ENCODE results near the gene PCAT6. TPM values are rescaled to one million over a fixed set of nuclear protein-coding genes. Genes with fewer than 3 reads are reported as not detected.

The PCAT6 gene
- total RNA-seq, 1 donor from 2014 or later: 6.8 TPM

DNA sequence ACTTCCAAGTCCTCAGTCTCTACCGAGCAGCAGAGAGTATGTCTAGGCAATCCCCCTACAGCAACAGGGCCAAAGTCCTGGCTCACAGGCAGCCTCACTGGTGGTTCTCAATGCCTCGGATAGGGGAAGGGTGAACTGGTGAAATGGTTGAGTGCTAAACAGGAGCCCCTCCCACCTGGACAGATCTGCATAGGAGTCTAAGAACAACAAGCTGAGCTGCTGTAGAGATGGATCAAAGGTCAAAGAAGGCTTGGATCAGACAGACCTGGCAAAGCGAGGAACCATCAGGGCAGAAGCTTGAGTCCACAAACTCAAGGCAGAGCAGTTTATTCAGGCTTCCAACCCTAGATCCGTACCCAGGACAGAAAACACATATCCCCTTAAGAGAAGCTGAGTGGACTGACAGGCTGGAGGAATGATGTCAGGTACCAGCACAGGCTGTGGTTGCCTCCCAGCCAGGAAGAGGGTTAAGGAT lies 46.4 kb downstream of the PCAT6 start:
- DNase-seq (ENCODE audit: low spot score): no peak
- Mint-ChIP-seq H3K27me3 (ENCODE audit: low read depth) (no peaks in the 10 kb centered on the region), H3K4me3 (ENCODE audit: unreplicated experiment) (no peak overlapping the region), H3K27ac (ENCODE audit: unreplicated experiment) (no peak overlapping the region), H3K36me3 (ENCODE audit: low read depth) (no peaks in the 10 kb centered on the region), H3K4me1 (ENCODE audit: low read depth) (peaks cover 11% of the 10 kb centered on the region), H3K9me3 (ENCODE audit: low read depth) (no peaks in the 10 kb centered on the region)
- TF ChIP-seq, protein P1, sequence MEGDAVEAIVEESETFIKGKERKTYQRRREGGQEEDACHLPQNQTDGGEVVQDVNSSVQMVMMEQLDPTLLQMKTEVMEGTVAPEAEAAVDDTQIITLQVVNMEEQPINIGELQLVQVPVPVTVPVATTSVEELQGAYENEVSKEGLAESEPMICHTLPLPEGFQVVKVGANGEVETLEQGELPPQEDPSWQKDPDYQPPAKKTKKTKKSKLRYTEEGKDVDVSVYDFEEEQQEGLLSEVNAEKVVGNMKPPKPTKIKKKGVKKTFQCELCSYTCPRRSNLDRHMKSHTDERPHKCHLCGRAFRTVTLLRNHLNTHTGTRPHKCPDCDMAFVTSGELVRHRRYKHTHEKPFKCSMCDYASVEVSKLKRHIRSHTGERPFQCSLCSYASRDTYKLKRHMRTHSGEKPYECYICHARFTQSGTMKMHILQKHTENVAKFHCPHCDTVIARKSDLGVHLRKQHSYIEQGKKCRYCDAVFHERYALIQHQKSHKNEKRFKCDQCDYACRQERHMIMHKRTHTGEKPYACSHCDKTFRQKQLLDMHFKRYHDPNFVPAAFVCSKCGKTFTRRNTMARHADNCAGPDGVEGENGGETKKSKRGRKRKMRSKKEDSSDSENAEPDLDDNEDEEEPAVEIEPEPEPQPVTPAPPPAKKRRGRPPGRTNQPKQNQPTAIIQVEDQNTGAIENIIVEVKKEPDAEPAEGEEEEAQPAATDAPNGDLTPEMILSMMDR (IDR thresholded peaks at IDR 0.05): no peak

DNA sequence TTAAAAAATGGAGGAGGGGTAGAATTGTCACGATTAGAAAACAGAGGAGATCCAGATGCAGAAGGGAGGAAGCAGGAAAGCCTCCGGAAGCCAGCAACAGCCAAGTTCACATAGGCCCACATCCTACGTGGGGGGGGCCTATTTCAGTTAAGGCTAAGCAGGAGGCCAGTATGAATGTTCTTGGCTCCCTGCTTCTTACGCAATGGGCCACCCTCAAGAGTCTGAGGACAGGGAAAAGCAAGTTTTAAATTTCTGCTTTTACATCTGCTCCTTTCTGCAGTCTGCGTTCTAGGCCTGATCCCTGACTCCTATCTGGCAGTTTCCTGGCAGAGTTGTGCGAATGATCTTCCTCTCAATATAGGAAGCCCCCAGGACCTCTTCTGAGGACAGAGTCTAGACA lies 47.6 kb downstream of the PCAT6 start:
- Mint-ChIP-seq H3K4me3 (ENCODE audit: unreplicated experiment) (no peak overlapping the region), H3K9me3 (ENCODE audit: low read depth) (no peaks in the 10 kb centered on the region), H3K27ac (ENCODE audit: unreplicated experiment) (no peak overlapping the region), H3K4me1 (ENCODE audit: low read depth) (peaks cover 13% of the 10 kb centered on the region), H3K27me3 (ENCODE audit: low read depth) (no peaks in the 10 kb centered on the region), H3K36me3 (ENCODE audit: low read depth) (no peaks in the 10 kb centered on the region)
- TF ChIP-seq, protein P1 (IDR thresholded peaks at IDR 0.05): no peak
- DNase-seq (ENCODE audit: low spot score): no peak

DNA sequence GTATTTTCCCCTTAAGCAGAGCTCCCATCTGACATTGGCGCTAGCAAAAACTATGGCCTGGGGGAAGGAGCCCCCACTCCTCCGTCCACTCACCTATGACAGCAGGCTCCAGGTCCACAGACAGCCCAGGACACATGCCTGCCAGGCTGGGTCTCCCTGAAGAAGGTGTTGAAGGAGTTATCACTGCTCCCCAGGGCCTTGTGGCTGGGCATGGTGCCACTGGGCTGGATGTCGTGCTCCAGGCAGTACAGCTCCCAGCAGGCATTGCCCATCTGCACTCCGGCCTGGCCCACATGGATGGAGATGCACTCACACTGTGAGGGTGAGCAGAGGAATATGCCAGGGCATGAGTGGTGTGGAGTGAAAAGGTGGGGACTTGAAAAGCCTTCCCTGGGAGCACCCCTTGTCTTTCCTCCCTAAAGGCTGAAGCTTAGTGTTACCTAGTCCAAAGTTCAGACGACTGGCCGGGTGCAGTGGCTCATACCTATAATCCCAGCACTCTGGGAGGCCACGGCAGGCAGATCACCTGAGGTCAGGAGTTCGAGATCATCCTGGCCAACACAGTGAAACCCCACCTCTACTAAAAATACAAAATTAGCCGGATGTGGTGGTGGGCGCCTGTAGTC lies 48.1 kb downstream of the PCAT6 start:
- Mint-ChIP-seq H3K27ac (ENCODE audit: unreplicated experiment) (no peak overlapping the region), H3K4me1 (ENCODE audit: low read depth) (peaks cover 13% of the 10 kb centered on the region), H3K27me3 (ENCODE audit: low read depth) (no peaks in the 10 kb centered on the region), H3K36me3 (ENCODE audit: low read depth) (no peaks in the 10 kb centered on the region), H3K9me3 (ENCODE audit: low read depth) (no peaks in the 10 kb centered on the region), H3K4me3 (ENCODE audit: unreplicated experiment) (no peak overlapping the region)
- TF ChIP-seq, protein P1 (IDR thresholded peaks at IDR 0.05): no peak
- no peak for DNase-seq (ENCODE audit: low spot score)

DNA sequence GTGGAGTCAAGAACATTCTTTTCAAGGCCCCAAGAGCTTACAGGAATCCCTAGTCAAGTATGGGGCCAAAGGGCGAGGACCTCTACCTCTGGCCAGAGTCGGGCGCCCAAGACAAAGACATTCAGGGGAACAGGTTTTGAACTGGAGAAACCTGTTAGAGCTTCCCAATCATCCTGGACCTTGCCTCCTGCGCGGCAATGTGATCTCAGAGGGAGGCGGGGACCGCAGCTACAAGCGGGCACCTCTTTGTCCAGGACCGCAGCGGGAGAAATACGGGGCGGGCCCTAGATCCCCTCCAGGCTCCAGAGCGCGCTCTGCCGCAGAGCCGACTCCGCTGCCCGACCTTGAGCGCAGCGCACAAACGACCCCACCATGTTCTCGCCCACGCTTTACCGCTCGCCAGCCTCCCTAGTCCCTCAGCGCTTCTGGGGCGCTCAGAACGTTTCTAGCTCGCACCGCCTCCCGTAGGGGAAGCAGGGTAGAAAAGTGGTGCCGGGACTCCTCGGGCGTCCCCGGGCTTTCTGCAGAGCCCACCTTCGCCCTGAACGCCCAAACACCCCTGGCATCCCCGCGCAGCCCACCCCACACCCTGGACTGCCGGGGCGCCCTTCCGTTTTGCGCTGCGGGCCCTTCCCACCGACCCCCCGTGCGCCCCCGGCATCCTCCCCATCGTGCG lies 50.1 kb downstream of the PCAT6 start:
- H3K27ac Mint-ChIP-seq (ENCODE audit: unreplicated experiment): peak overlapping the region; percentile 83
- H3K4me1 Mint-ChIP-seq (ENCODE audit: low read depth): peaks cover 13% of the 10 kb centered on the region
- peak overlapping the region; percentile 92 for H3K4me3 Mint-ChIP-seq (ENCODE audit: unreplicated experiment)
- TF ChIP-seq, protein P1 (IDR thresholded peaks at IDR 0.05): peak; percentile 34
- H3K9me3 Mint-ChIP-seq (ENCODE audit: low read depth): no peaks in the 10 kb centered on the region
- peaks cover 8% of the 10 kb centered on the region for H3K27me3 Mint-ChIP-seq (ENCODE audit: low read depth)
- H3K36me3 Mint-ChIP-seq (ENCODE audit: low read depth): no peaks in the 10 kb centered on the region
- DNase-seq (ENCODE audit: low spot score): no peak

Other genes with a start within 250 kb of the PCAT6 start
- 0.07 TPM in 1 of 3 replicates, not detected in the others for gene SYT2, start 100.5 kb upstream of the PCAT6 start, total RNA-seq
- gene KDM5B, start 2.5 kb upstream of the PCAT6 start, total RNA-seq: 123 to 131 TPM (median 126 TPM) in 3 replicates
- 14.6 to 16.4 TPM (median 15.3 TPM) in 3 replicates for gene RABIF, start 78.2 kb downstream of the PCAT6 start, total RNA-seq
- gene KLHL12, start 116.3 kb downstream of the PCAT6 start, total RNA-seq: 22.5 to 24.5 TPM (median 24.0 TPM) in 3 replicates
- 69.3 to 73.9 TPM (median 73.7 TPM) in 3 replicates for gene ADIPOR1, start 147.4 kb downstream of the PCAT6 start, total RNA-seq
- gene CYB5R1, start 156.3 kb downstream of the PCAT6 start, total RNA-seq: 45.6 to 48.9 TPM (median 46.0 TPM) in 3 replicates
- 51.4 to 59.1 TPM (median 55.5 TPM) in 3 replicates for gene TMEM183A, start 196.4 kb downstream of the PCAT6 start, total RNA-seq
- gene PPFIA4, start 215.5 kb downstream of the PCAT6 start, total RNA-seq: 6.0 to 16.3 TPM (median 14.7 TPM) in 3 replicates